HCT116 (cell line): ENCODE results near the gene TNRC6B.

ENCODE experiments used
- CEBPB ChIP-seq: IDR thresholded peaks from 2 replicates; pipeline ENCODE4 v1.6.1; 2012; ENCODE audit warnings: low read depth
- EZH2phosphoT487 ChIP-seq: fragments of 200-600 bp; IDR thresholded peaks from 2 replicates; pipeline ENCODE4 v1.6.1; 2018; ENCODE audit warnings: antibody characterized with exemption, borderline replicate concordance
- POLR2A ChIP-seq: IDR thresholded peaks from 2 replicates; pipeline ENCODE4 v1.7.0; 2011; ENCODE audit warnings: borderline replicate concordance; ENCODE audit not compliant: insufficient read depth, insufficient read length; ENCODE audit errors: extremely low read depth
- TF ChIP-seq, protein P1 (sequence below), 3 experiments: fragments of 200-600 bp in 1 of 3; sonication (generic) in 1 of 3; IDR thresholded peaks in 2 of 3; conservative IDR thresholded peaks in 1 of 3; 2 replicates each; pipeline ENCODE4 v1.5.1; 2012 to 2017; ENCODE audit warnings: low read depth in 2 of 3, low read length in 2 of 3, antibody characterized with exemption in 1 of 3, borderline replicate concordance in 1 of 3, control low read depth in 1 of 3, mild to moderate bottlenecking in 1 of 3, mixed read lengths in 1 of 3, mixed run types in 1 of 3, moderate library complexity in 1 of 3; ENCODE audit not compliant: insufficient read depth in 1 of 3

DNA sequence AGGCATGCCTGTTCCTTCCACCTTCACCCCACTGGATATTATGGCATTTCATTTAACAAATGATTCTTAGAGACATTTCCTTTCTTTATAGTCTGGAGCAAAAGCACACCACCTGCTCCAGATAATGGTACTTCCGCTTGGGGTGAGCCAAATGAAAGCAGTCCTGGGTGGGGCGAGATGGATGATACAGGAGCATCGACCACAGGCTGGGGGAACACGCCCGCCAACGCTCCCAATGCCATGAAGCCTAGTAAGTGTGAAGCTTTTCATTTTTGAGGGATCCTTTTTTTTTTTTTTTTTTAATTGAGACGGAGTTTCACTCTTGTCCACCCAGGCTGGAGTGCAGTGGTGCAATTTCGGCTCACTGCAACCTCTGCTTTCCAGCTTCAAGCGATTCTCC is 92.3 kb downstream of the TNRC6B start:
- no peak for TF ChIP-seq CEBPB
- TF ChIP-seq POLR2A: no peak
- no peak for TF ChIP-seq EZH2phosphoT487
- TF ChIP-seq, protein P1, sequence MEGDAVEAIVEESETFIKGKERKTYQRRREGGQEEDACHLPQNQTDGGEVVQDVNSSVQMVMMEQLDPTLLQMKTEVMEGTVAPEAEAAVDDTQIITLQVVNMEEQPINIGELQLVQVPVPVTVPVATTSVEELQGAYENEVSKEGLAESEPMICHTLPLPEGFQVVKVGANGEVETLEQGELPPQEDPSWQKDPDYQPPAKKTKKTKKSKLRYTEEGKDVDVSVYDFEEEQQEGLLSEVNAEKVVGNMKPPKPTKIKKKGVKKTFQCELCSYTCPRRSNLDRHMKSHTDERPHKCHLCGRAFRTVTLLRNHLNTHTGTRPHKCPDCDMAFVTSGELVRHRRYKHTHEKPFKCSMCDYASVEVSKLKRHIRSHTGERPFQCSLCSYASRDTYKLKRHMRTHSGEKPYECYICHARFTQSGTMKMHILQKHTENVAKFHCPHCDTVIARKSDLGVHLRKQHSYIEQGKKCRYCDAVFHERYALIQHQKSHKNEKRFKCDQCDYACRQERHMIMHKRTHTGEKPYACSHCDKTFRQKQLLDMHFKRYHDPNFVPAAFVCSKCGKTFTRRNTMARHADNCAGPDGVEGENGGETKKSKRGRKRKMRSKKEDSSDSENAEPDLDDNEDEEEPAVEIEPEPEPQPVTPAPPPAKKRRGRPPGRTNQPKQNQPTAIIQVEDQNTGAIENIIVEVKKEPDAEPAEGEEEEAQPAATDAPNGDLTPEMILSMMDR (IDR thresholded peaks at IDR 0.05 in 2 of 3, conservative IDR thresholded peaks at IDR 0.05 in 1 of 3; ENCODE audit: borderline replicate concordance in 1 of 3, insufficient read depth in 1 of 3, low read depth in 2 of 3, low read length in 2 of 3): no peak
